ENCODE measurements around the gene MGAM2. TPM values are rescaled to one million over a fixed set of nuclear protein-coding genes. Genes with fewer than 3 reads are reported as not detected.

The MGAM2 gene
- total and polyA plus RNA-seq, 10 of the 15 experiments (the other 5 are each of a cell fraction or from before 2014, with no cell fraction given) = 0.01 to 0.16 (median 0.03) TPM; not detected in 6

DNA sequence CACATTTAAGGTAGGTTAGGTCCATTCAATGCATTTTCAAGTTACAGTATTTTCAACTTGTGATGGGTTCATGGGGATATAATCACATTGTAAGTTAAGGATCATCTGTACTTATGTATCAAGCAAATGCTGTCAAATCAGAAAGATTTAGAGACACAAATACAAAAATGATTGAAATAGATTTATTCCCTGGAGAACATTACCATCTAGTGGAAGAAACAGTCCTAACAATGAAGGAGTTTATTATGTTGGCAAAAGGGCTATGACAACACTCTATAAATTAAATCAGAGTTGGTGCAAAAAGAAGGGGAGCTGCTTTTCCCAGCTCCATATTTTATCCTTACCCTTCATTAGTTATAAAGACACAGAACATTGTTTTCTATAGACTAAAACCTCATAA lies 77.3 kb downstream of the MGAM2 start (continued):
- TF ChIP-seq HDAC2 (IDR thresholded peaks at IDR 0.05) = no peak
- no peak for TF ChIP-seq CBX3 (IDR thresholded peaks at IDR 0.05; ENCODE audit: borderline replicate concordance, low read depth)
- no peak for TF ChIP-seq ETV6 (conservative IDR thresholded peaks at IDR 0.05 in 1 of 2, IDR thresholded peaks at IDR 0.05 in 1 of 2; ENCODE audit: borderline replicate concordance in 1 of 2, low read depth in 1 of 2)
- TF ChIP-seq HCFC1 (IDR thresholded peaks at IDR 0.05; ENCODE audit: low read length) = no peak
- TF ChIP-seq ZZZ3 (IDR thresholded peaks at IDR 0.05; ENCODE audit: control insufficient read depth, insufficient read length, low read depth) = no peak

DNA sequence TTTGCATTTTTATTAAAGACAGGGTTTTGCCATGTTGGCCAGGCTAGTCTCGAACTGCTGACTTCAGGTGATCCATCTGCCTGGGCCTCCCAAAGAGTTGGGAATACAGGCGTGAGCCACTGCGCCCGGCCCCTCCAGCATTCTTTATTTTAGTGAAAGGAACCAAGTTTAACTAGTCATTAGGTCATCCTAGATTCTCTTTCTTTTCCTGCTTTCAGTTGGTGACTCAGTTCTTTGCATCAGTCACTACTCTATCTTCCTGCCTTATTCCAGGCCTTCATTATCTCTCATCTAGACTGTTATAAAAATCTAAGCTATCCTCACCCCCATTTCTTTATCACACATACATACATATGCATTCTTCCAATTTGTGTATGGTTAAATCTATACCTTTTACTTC lies 82.7 kb downstream of the MGAM2 start:
- H3K4me1 ChIP-seq (ENCODE audit: control insufficient read depth, insufficient read depth, low read length) = no peaks in the 10 kb centered on the region
- BruUV-seq (replicated peaks) = no TSS peak
- no peak for DNase-seq (ENCODE audit: low read depth, low spot score)
- H3K36me3 ChIP-seq (ENCODE audit: control insufficient read depth in 2 of 2, insufficient read depth in 2 of 2, low read length in 1 of 2) = no peaks in the 10 kb centered on the region
- FAIRE-seq = no peak
- H3K4me3 ChIP-seq = no peak overlapping the region
- 60% methylated on average over 4 of the region's 4 CpGs for WGBS (ENCODE audit: insufficient coverage, insufficient replicate concordance, low lambda C conversion rate, missing lambda C conversion rate)
- SMC1A ChIA-PET (ENCODE audit: uncharacterized antibody, unreplicated experiment) = no interaction called here
- CTCF ChIA-PET = no interaction called here
- no peaks in the 10 kb centered on the region for H4K20me1 ChIP-seq (ENCODE audit: control insufficient read depth, insufficient read depth)
- no peaks in the 10 kb centered on the region for H3K9me3 ChIP-seq (replicated peaks; ENCODE audit: control insufficient read depth, insufficient read depth, low read length)
- H3K27ac ChIP-seq (ENCODE audit: control insufficient read depth, insufficient read depth) = no peak overlapping the region
- TF ChIP-seq, protein P1, sequence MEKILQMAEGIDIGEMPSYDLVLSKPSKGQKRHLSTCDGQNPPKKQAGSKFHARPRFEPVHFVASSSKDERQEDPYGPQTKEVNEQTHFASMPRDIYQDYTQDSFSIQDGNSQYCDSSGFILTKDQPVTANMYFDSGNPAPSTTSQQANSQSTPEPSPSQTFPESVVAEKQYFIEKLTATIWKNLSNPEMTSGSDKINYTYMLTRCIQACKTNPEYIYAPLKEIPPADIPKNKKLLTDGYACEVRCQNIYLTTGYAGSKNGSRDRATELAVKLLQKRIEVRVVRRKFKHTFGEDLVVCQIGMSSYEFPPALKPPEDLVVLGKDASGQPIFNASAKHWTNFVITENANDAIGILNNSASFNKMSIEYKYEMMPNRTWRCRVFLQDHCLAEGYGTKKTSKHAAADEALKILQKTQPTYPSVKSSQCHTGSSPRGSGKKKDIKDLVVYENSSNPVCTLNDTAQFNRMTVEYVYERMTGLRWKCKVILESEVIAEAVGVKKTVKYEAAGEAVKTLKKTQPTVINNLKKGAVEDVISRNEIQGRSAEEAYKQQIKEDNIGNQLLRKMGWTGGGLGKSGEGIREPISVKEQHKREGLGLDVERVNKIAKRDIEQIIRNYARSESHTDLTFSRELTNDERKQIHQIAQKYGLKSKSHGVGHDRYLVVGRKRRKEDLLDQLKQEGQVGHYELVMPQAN (conservative IDR thresholded peaks at IDR 0.05) = no peak
- TF ChIP-seq, protein P2, sequence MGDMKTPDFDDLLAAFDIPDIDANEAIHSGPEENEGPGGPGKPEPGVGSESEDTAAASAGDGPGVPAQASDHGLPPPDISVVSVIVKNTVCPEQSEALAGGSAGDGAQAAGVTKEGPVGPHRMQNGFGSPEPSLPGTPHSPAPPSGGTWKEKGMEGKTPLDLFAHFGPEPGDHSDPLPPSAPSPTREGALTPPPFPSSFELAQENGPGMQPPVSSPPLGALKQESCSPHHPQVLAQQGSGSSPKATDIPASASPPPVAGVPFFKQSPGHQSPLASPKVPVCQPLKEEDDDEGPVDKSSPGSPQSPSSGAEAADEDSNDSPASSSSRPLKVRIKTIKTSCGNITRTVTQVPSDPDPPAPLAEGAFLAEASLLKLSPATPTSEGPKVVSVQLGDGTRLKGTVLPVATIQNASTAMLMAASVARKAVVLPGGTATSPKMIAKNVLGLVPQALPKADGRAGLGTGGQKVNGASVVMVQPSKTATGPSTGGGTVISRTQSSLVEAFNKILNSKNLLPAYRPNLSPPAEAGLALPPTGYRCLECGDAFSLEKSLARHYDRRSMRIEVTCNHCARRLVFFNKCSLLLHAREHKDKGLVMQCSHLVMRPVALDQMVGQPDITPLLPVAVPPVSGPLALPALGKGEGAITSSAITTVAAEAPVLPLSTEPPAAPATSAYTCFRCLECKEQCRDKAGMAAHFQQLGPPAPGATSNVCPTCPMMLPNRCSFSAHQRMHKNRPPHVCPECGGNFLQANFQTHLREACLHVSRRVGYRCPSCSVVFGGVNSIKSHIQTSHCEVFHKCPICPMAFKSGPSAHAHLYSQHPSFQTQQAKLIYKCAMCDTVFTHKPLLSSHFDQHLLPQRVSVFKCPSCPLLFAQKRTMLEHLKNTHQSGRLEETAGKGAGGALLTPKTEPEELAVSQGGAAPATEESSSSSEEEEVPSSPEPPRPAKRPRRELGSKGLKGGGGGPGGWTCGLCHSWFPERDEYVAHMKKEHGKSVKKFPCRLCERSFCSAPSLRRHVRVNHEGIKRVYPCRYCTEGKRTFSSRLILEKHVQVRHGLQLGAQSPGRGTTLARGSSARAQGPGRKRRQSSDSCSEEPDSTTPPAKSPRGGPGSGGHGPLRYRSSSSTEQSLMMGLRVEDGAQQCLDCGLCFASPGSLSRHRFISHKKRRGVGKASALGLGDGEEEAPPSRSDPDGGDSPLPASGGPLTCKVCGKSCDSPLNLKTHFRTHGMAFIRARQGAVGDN (IDR thresholded peaks at IDR 0.05) = no peak
- TF ChIP-seq, protein P3, sequence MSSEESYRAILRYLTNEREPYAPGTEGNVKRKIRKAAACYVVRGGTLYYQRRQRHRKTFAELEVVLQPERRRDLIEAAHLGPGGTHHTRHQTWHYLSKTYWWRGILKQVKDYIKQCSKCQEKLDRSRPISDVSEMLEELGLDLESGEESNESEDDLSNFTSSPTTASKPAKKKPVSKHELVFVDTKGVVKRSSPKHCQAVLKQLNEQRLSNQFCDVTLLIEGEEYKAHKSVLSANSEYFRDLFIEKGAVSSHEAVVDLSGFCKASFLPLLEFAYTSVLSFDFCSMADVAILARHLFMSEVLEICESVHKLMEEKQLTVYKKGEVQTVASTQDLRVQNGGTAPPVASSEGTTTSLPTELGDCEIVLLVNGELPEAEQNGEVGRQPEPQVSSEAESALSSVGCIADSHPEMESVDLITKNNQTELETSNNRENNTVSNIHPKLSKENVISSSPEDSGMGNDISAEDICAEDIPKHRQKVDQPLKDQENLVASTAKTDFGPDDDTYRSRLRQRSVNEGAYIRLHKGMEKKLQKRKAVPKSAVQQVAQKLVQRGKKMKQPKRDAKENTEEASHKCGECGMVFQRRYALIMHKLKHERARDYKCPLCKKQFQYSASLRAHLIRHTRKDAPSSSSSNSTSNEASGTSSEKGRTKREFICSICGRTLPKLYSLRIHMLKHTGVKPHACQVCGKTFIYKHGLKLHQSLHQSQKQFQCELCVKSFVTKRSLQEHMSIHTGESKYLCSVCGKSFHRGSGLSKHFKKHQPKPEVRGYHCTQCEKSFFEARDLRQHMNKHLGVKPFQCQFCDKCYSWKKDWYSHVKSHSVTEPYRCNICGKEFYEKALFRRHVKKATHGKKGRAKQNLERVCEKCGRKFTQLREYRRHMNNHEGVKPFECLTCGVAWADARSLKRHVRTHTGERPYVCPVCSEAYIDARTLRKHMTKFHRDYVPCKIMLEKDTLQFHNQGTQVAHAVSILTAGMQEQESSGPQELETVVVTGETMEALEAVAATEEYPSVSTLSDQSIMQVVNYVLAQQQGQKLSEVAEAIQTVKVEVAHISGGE (CRISPR knock-in tag; IDR thresholded peaks at IDR 0.05) = no peak
- no peak overlapping the region for H3K9ac ChIP-seq (ENCODE audit: control insufficient read depth, insufficient read depth, low read length)
- H3K27me3 ChIP-seq (replicated peaks in 1 of 2; ENCODE audit: control insufficient read depth in 2 of 2, insufficient read depth in 2 of 2, low read length in 1 of 2) = no peaks in the 10 kb centered on the region; a peak in 1 of 4 replicates
- RAD21 ChIA-PET (ENCODE audit: unreplicated experiment) = no interaction called here
- in situ Hi-C loops (cut with MboI) (no loop called here), intact Hi-C loops (cut with micrococcal nuclease; ENCODE audit: unreplicated experiment) (no loop called here)
- no peak overlapping the region for H2AFZ ChIP-seq (ENCODE audit: control insufficient read depth, low read depth, low read length)
- no peaks in the 10 kb centered on the region for H3K79me2 ChIP-seq (ENCODE audit: control insufficient read depth, insufficient read depth, low read length)
- H3K4me2 ChIP-seq (ENCODE audit: control insufficient read depth, insufficient read depth) = no peak overlapping the region
- POLR2A ChIA-PET = no interaction called here
- ATAC-seq = no peak
